Immature natural killer cell (primary cell): Measurements from ENCODE around the gene B3GNT4. TPM values are rescaled to one million over a fixed set of nuclear protein-coding genes. Genes with fewer than 3 reads are reported as not detected.
"Not testable (repeated sequence)": the region's sequence is repeated elsewhere in the genome, so short reads cannot be mapped to it uniquely, and the experiment has no call there.

Source experiments
- DNase-seq, 3 donors: peaks; one replicate each; pipeline ENCODE4 v3.0.0; 2022; ENCODE audit warnings: mixed read lengths in 1 of 3
- H3K27ac Mint-ChIP-seq, 6 donors: one replicate each; pipeline ENCODE4 v1.8.0; 2020; ENCODE audit warnings: mixed read lengths in 6 of 6, mild to moderate bottlenecking in 5 of 6, inconsistent platforms in 4 of 6, moderate library complexity in 3 of 6
- H3K27me3 Mint-ChIP-seq, 3 donors: one replicate each; pipeline ENCODE4 v1.8.0; 2020 to 2021; ENCODE audit warnings: low read depth in 3 of 3, mild to moderate bottlenecking in 3 of 3, mixed read lengths in 3 of 3, moderate library complexity in 3 of 3, inconsistent platforms in 1 of 3
- H3K36me3 Mint-ChIP-seq, 3 donors: one replicate each; pipeline ENCODE4 v1.8.0; 2020; ENCODE audit warnings: mixed read lengths in 3 of 3, inconsistent platforms in 2 of 3, mild to moderate bottlenecking in 2 of 3
- H3K4me1 Mint-ChIP-seq, 2 donors: one replicate each; pipeline ENCODE4 v1.8.0; 2020; ENCODE audit warnings: inconsistent platforms in 2 of 2, mild to moderate bottlenecking in 2 of 2, mixed read lengths in 2 of 2, moderate library complexity in 1 of 2
- H3K4me3 Mint-ChIP-seq, 5 donors: one replicate each; pipeline ENCODE4 v1.8.0; 2020; ENCODE audit warnings: mild to moderate bottlenecking in 5 of 5, mixed read lengths in 5 of 5, inconsistent platforms in 3 of 5, moderate library complexity in 3 of 5
- H3K9me3 Mint-ChIP-seq, 6 donors: one replicate each; pipeline ENCODE4 v1.8.0; 2020; ENCODE audit warnings: mild to moderate bottlenecking in 6 of 6, mixed read lengths in 6 of 6, inconsistent platforms in 4 of 6, moderate library complexity in 3 of 6
- polyA plus RNA-seq, 3 donors: library from polyadenylated mRNA; unstranded; fragments of 300-500 nt; fragmentation: Illumina TruSeq; gene quantifications; one replicate each; pipeline ENCODE4 v1.2.3, GENCODE V29; 2021

B3GNT4 gene
- polyA plus RNA-seq, 3 donors from 2014 or later: 0.82 TPM; not detected in 2

DNA sequence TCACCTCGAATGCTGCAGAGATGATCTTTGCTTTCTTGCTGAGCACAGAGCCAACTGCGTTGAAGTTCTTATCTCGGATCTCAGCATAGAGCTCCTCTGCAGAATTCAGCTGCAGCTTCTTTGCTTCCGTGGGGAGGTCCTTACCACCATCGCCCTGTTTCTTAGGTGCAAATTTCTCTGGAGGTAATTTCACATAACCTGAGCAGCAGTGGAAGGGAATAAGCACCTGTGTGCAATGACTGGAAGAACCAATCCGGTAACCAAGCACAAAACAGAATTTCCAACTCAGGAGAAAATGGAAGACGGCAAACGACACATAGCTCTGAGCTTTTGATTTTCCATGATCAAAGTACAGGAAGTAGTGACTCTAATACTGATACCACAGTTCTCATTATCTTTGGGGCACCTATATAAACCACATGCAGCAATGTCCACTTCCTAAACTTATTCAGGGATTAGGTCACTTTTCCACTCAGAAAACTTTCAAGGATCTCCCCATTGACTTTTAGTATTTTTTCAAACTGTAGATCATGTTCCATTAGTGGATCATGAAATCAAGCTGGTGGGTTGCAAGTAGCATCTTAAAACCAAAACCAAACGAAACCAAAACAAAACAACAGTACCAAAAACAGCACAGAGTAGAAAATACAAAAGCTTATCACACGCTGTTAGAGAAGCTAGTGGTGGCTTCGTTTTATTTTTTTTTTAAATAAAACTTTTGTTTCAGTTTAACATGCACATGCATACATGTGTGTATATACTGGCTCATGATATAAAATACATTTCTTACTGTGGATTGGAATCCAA lies 41.3 kb downstream of the B3GNT4 start:
- Mint-ChIP-seq H3K27ac (peak overlapping the region in 5 of 6 donors; percentile 27 to 89 (median 62)), H3K9me3 (no peaks in the 10 kb centered on the region), H3K4me3 (peak overlapping the region in 1 of 5 donors; percentile 84), H3K27me3 (peaks cover 0 to 3% (median 2%) of the 10 kb centered on the region in 3 donors), H3K4me1 (peaks cover 3 to 9% of the 10 kb centered on the region in 2 donors), H3K36me3 (peaks cover 8 to 41% (median 14%) of the 10 kb centered on the region in 3 donors)
- peak in 1 of 3 donors; percentile 22 for DNase-seq

DNA sequence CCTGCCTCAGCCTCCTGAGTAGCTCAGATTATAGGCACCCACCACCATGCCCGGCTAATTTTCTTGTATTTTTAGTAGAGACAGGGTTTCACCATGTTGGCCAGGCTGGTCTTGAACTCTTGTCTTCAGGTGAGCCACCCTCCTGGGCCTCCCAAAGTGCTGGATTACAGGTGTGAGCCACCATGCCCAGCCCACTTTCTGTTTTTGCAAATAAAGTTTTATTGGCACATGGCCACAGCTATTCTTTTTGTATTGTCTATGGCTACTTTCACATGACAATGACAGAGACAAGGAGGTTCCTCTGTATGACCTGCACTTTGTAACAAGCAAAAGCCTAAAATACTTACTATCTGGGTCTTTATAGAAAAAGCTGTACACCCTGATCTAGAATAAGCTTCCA lies 42.0 kb downstream of the B3GNT4 start:
- H3K27ac Mint-ChIP-seq: peak overlapping the region in 3 of 6 donors; percentile 21 to 85 (median 67)
- H3K9me3 Mint-ChIP-seq: no peaks in the 10 kb centered on the region
- peaks cover 7 to 39% (median 10%) of the 10 kb centered on the region in 3 donors for H3K36me3 Mint-ChIP-seq
- peaks cover 3 to 9% of the 10 kb centered on the region in 2 donors for H3K4me1 Mint-ChIP-seq
- peaks cover 0 to 3% (median 2%) of the 10 kb centered on the region in 3 donors for H3K27me3 Mint-ChIP-seq
- no peak for DNase-seq
- H3K4me3 Mint-ChIP-seq: peak overlapping the region in 1 of 5 donors; percentile 84

DNA sequence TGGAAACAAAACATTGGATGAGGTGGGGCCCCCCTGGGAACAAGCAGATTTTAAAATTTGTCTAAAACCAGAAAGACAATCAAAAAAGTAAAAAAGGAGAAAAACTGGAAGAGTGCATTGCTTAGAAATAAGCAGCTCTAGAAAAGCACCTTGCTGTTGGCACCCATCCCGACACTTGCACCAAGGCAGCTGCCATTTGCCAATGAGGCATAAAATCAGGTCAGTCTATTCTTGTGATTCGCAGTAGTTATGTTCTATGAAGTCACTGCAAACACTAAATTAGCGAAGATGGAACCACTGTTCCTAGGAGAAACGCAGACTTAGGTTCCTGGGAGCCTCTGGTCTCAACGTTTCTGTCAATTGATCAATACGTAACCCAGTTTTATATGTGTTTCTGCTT lies 46.5 kb downstream of the B3GNT4 start:
- Mint-ChIP-seq H3K4me1 (peaks cover 4 to 13% of the 10 kb centered on the region in 2 donors), H3K36me3 (peaks cover 5 to 28% (median 16%) of the 10 kb centered on the region in 3 donors)

DNA sequence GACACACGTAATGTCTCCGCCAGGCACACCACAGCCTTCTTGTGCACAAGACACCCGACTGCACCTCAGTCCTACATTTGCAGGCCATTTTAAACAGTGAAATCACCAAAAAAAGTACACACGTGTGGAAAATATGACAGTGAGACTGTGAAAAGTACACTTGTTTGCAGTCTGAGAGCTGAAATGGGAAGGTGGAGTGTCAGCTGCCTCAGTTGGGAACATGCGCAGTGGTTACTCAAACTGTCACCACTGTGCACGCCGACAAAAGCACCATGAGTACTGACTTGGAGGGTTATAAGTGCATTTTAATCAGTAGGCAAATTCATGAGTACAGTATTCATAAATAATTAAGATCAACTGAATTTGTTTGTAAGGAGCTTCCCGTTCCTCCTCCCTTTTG lies 47.0 kb downstream of the B3GNT4 start:
- no peak for DNase-seq
- peaks cover 5 to 28% (median 17%) of the 10 kb centered on the region in 3 donors for H3K36me3 Mint-ChIP-seq
- H3K4me1 Mint-ChIP-seq: peaks cover 4 to 15% of the 10 kb centered on the region in 2 donors
- no peaks in the 10 kb centered on the region for H3K9me3 Mint-ChIP-seq
- H3K4me3 Mint-ChIP-seq: no peak overlapping the region
- H3K27me3 Mint-ChIP-seq: peaks cover 0 to 2% (median 1%) of the 10 kb centered on the region in 3 donors
- H3K27ac Mint-ChIP-seq: no peak overlapping the region

More for the DNA sequence above, 46.5 kb downstream of the B3GNT4 start:
- no peaks in the 10 kb centered on the region for H3K9me3 Mint-ChIP-seq
- H3K27me3 Mint-ChIP-seq: peaks cover 0 to 2% (median 1%) of the 10 kb centered on the region in 3 donors
- no peak overlapping the region for H3K27ac Mint-ChIP-seq
- H3K4me3 Mint-ChIP-seq: no peak overlapping the region
- DNase-seq: no peak

GRCh38 chr12:122258462-122258861 lies 55.0 kb downstream of the B3GNT4 start:
- Mint-ChIP-seq H3K36me3 (peaks cover 10 to 53% (median 27%) of the 10 kb centered on the region in 3 donors), H3K27ac (peak overlapping the region in 2 of 6 donors; percentile 29 to 57), H3K4me1 (peaks cover 8 to 20% of the 10 kb centered on the region in 2 donors)
- not testable (repeated sequence) for H3K4me3 Mint-ChIP-seq, H3K9me3 Mint-ChIP-seq, DNase-seq, H3K27me3 Mint-ChIP-seq

Other genes starting within 250 kb of the B3GNT4 start
- gene BCL7A, start 181.8 kb upstream of the B3GNT4 start, polyA plus RNA-seq: 1 to 10 TPM in 1 of 3 donors, under 1 TPM in 2; 0.27 to 1.5 (median 0.48) TPM
- gene MLXIP, start 125.0 kb upstream of the B3GNT4 start, polyA plus RNA-seq: 10 to 100 TPM in 1 of 3 donors, 1 to 10 TPM in 2; 3.5 to 10.6 (median 4.7) TPM
- not detected for gene IL31, start 29.5 kb upstream of the B3GNT4 start, polyA plus RNA-seq
- 1 to 10 TPM in 2 of 3 donors, under 1 TPM in 1; 0.52 to 6.2 (median 3.2) TPM for gene LRRC43, start 20.6 kb upstream of the B3GNT4 start, polyA plus RNA-seq
- 10 to 100 TPM; 68.0 to 99.2 (median 76.4) TPM for gene DIABLO, start 22.3 kb downstream of the B3GNT4 start, polyA plus RNA-seq
- 10 to 100 TPM; 17.6 to 37.0 (median 32.7) TPM for gene VPS33A, start 62.8 kb downstream of the B3GNT4 start, polyA plus RNA-seq
- gene CLIP1, start 219.0 kb downstream of the B3GNT4 start, polyA plus RNA-seq: 10 to 100 TPM in 1 of 3 donors, 1 to 10 TPM in 2; 1.4 to 30.6 (median 9.5) TPM